Nephron progenitor cell (in vitro differentiated cells): ENCODE results near the gene TLK1.

Source experiments
- DNase-seq: peaks from one replicate; pipeline ENCODE4 v3.0.0; 2021
- H3K27ac Mint-ChIP-seq: 2 replicates; pipeline ENCODE4 v1.8.0; 2021; ENCODE audit warnings: mild to moderate bottlenecking, moderate library complexity, mixed read lengths
- H3K27me3 Mint-ChIP-seq: 2 replicates; pipeline ENCODE4 v1.8.0; 2021; ENCODE audit warnings: mild to moderate bottlenecking, low read depth, mixed read lengths; ENCODE audit not compliant: poor library complexity
- H3K36me3 Mint-ChIP-seq: 2 replicates; pipeline ENCODE4 v1.8.0; 2021; ENCODE audit warnings: low read depth, mixed read lengths
- H3K4me1 Mint-ChIP-seq: 2 replicates; pipeline ENCODE4 v1.8.0; 2021; ENCODE audit warnings: mixed read lengths
- H3K4me3 Mint-ChIP-seq: 2 replicates; pipeline ENCODE4 v1.8.0; 2021; ENCODE audit warnings: mild to moderate bottlenecking, moderate library complexity, mixed read lengths
- H3K9me3 Mint-ChIP-seq: 2 replicates; pipeline ENCODE4 v1.8.0; 2021; ENCODE audit warnings: mild to moderate bottlenecking, moderate library complexity, mixed read lengths
- TF ChIP-seq, protein P1 (sequence below): fragments of 200-600 bp; sonication (generic); IDR thresholded peaks from 2 replicates; pipeline ENCODE4 v1.5.0; 2021; ENCODE audit warnings: antibody characterized with exemption

TLK1 gene

DNA sequence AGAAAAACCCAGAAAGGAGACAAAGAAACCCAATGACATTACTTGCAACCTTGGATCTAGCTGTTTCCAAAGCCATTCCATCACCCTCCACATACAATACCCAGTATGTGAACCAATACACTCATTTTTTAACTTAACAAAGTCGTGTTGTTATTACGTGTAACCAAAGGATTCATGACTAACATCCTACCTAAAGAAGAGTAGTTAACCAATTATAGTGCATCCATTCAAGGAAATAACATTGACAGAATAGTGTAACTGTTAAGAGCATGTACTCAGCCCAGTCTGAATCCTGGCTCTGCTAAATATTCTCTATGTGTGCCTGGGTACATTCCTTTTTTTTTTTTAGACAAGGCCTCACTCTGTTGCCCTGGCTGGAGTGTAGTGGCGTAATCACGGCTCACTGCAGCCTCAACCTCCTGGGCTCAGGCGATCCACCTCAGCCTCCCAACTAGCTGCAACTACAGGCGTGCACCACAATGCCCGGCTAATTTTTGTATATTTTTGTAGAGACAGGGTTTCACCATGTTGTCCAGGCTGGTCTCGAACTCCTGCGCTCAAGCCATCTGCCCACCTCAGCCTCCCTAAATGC is 9.9 kb downstream of the TLK1 start:
- H3K27ac Mint-ChIP-seq = no peak overlapping the region
- H3K27me3 Mint-ChIP-seq = peaks cover 3% of the 10 kb centered on the region
- no peak for DNase-seq
- TF ChIP-seq, protein P1, sequence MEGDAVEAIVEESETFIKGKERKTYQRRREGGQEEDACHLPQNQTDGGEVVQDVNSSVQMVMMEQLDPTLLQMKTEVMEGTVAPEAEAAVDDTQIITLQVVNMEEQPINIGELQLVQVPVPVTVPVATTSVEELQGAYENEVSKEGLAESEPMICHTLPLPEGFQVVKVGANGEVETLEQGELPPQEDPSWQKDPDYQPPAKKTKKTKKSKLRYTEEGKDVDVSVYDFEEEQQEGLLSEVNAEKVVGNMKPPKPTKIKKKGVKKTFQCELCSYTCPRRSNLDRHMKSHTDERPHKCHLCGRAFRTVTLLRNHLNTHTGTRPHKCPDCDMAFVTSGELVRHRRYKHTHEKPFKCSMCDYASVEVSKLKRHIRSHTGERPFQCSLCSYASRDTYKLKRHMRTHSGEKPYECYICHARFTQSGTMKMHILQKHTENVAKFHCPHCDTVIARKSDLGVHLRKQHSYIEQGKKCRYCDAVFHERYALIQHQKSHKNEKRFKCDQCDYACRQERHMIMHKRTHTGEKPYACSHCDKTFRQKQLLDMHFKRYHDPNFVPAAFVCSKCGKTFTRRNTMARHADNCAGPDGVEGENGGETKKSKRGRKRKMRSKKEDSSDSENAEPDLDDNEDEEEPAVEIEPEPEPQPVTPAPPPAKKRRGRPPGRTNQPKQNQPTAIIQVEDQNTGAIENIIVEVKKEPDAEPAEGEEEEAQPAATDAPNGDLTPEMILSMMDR = no peak
- H3K4me3 Mint-ChIP-seq = no peak overlapping the region
- H3K9me3 Mint-ChIP-seq = no peaks in the 10 kb centered on the region
- peaks cover 42% of the 10 kb centered on the region for H3K36me3 Mint-ChIP-seq
- peaks cover 17% of the 10 kb centered on the region for H3K4me1 Mint-ChIP-seq

DNA sequence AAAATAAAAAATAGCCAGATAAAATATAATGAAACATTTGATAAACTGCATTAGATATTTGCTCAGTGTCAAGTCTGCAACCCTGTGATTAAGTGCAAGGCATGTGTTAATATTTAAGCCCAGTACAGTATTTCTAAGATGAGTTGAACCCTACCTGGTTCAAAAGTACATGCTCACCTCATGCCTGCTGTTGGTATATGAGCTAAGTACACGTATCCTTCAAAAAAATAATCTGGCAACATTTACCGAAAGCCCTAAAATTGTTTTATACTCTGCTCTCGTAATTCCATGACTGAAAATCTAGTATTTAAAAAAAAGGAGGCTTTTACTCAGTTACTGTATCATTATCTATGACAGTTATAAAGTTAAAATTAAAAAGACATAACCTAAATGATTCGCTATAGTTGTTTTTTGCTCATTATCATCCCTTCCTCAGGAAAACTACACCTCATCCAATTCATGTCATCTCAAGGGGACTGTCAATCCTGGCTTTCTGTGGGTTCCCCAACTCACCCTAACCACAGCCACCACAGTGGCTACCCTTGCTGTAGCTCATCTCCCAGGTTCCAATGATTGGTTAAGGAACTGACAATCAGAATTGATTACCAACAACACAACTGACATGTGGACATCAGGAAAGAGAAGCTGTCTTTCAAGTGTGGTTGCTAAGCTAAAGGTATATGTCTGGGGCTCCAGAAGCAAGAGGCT is 10.6 kb downstream of the TLK1 start:
- H3K27ac Mint-ChIP-seq = peak overlapping the region; percentile 26
- TF ChIP-seq, protein P1 = no peak

GRCh38 chr2:171149171-171149938 is 11.3 kb downstream of the TLK1 start:
- TF ChIP-seq, protein P1 = no peak
- peaks cover 3% of the 10 kb centered on the region for H3K27me3 Mint-ChIP-seq
- DNase-seq = no peak
- H3K4me1 Mint-ChIP-seq = peaks cover 3% of the 10 kb centered on the region
- no peak overlapping the region for H3K4me3 Mint-ChIP-seq
- H3K36me3 Mint-ChIP-seq = peaks cover 54% of the 10 kb centered on the region
- peaks cover 7% of the 10 kb centered on the region for H3K9me3 Mint-ChIP-seq
- no peak overlapping the region for H3K27ac Mint-ChIP-seq

More for the DNA sequence above, 10.6 kb downstream of the TLK1 start:
- H3K9me3 Mint-ChIP-seq = no peaks in the 10 kb centered on the region
- peaks cover 46% of the 10 kb centered on the region for H3K36me3 Mint-ChIP-seq
- no peak overlapping the region for H3K4me3 Mint-ChIP-seq
- peaks cover 11% of the 10 kb centered on the region for H3K4me1 Mint-ChIP-seq
- H3K27me3 Mint-ChIP-seq = peaks cover 3% of the 10 kb centered on the region
- DNase-seq = no peak

- Mint-ChIP-seq H3K4me1 (peaks cover 6% of the 10 kb centered on the region), H3K27me3 (peaks cover 3% of the 10 kb centered on the region), H3K4me3 (no peak overlapping the region), H3K9me3 (peaks cover 20% of the 10 kb centered on the region), H3K36me3 (peaks cover 61% of the 10 kb centered on the region), H3K27ac (no peak overlapping the region)
- no peak for DNase-seq
- TF ChIP-seq, protein P1 = no peak
Observed at GRCh38 chr2:171147081-171147480, 13.6 kb downstream of the TLK1 start.

- Mint-ChIP-seq H3K27ac (no peak overlapping the region), H3K4me3 (no peak overlapping the region), H3K27me3 (peaks cover 3% of the 10 kb centered on the region), H3K36me3 (peaks cover 57% of the 10 kb centered on the region), H3K4me1 (peaks cover 10% of the 10 kb centered on the region), H3K9me3 (peaks cover 20% of the 10 kb centered on the region)
- DNase-seq = no peak
- TF ChIP-seq, protein P1 = no peak
Observed at GRCh38 chr2:171146633-171147032, 14.1 kb downstream of the TLK1 start.
